Activated T-helper 2 cell treated with anti-CD3 and anti-CD28 coated beads, Interferon-gamma antibody, Interleukin-2, Interleukin-4, amounts not matched to agents 10 μg/mL and 5 μg/mL and 100 μg/mL, durations not matched to agents 14 hours and 24 hours and 36 hours (primary cell): ENCODE data around the gene SYNDIG1. TPM values are rescaled to one million over a fixed set of nuclear protein-coding genes. Genes with fewer than 3 reads are reported as not detected.
"Not testable (repeated sequence)": the region's sequence is repeated elsewhere in the genome, so short reads cannot be mapped to it uniquely, and the experiment has no call there.

Source experiments
- DNase-seq: peaks from one replicate; pipeline ENCODE4 v3.0.0; 2021; ENCODE audit warnings: low spot score
- H3K27ac Mint-ChIP-seq: one replicate; pipeline ENCODE4 v1.8.0; 2021; ENCODE audit warnings: mixed read lengths
- H3K27me3 Mint-ChIP-seq: one replicate; pipeline ENCODE4 v1.8.0; 2021; ENCODE audit warnings: low read depth, mixed read lengths
- H3K36me3 Mint-ChIP-seq: one replicate; pipeline ENCODE4 v1.8.0; 2021; ENCODE audit warnings: low read depth, mixed read lengths
- H3K4me1 Mint-ChIP-seq: one replicate; pipeline ENCODE4 v1.8.0; 2021; ENCODE audit warnings: low read depth, mixed read lengths
- H3K4me3 Mint-ChIP-seq: one replicate; pipeline ENCODE4 v1.8.0; 2021; ENCODE audit warnings: low read depth, mild to moderate bottlenecking, moderate library complexity, mixed read lengths
- H3K9me3 Mint-ChIP-seq: one replicate; pipeline ENCODE4 v1.8.0; 2021; ENCODE audit warnings: mixed read lengths
- intact Hi-C: fragments of 100-400 bp; cut with micrococcal nuclease; formaldehyde crosslinking; loops from one replicate; pipeline ENCODE4 v1.15.1; 2023
- total RNA-seq: library from RNA; stranded (reverse); gene quantifications from 2 replicates; pipeline ENCODE4 v1.2.3, GENCODE V29; 2022

SYNDIG1 gene
- total RNA-seq, 1 donor from 2014 or later = not detected

GRCh38 chr20:24506146-24506545, 36.7 kb downstream of the SYNDIG1 start:
- Mint-ChIP-seq H3K27ac (no peak overlapping the region), H3K4me3 (no peak overlapping the region), H3K9me3 (no peaks in the 10 kb centered on the region), H3K36me3 (no peaks in the 10 kb centered on the region), H3K27me3 (no peaks in the 10 kb centered on the region), H3K4me1 (no peaks in the 10 kb centered on the region)
- DNase-seq = no peak
- intact Hi-C loops = no loop called here

GRCh38 chr20:24506696-24507095, 37.3 kb downstream of the SYNDIG1 start:
- no peaks in the 10 kb centered on the region for H3K27me3 Mint-ChIP-seq
- H3K27ac Mint-ChIP-seq = no peak overlapping the region
- no peaks in the 10 kb centered on the region for H3K9me3 Mint-ChIP-seq
- no peak overlapping the region for H3K4me3 Mint-ChIP-seq
- intact Hi-C loops = no loop called here
- no peaks in the 10 kb centered on the region for H3K36me3 Mint-ChIP-seq
- no peak for DNase-seq
- no peaks in the 10 kb centered on the region for H3K4me1 Mint-ChIP-seq

GRCh38 chr20:24507182-24507853, 37.9 kb downstream of the SYNDIG1 start:
- H3K9me3 Mint-ChIP-seq = no peaks in the 10 kb centered on the region
- no peak overlapping the region for H3K4me3 Mint-ChIP-seq
- no peak overlapping the region for H3K27ac Mint-ChIP-seq
- intact Hi-C loops = no loop called here
- DNase-seq = no peak
- no peaks in the 10 kb centered on the region for H3K27me3 Mint-ChIP-seq
- no peaks in the 10 kb centered on the region for H3K36me3 Mint-ChIP-seq
- no peaks in the 10 kb centered on the region for H3K4me1 Mint-ChIP-seq

DNA sequence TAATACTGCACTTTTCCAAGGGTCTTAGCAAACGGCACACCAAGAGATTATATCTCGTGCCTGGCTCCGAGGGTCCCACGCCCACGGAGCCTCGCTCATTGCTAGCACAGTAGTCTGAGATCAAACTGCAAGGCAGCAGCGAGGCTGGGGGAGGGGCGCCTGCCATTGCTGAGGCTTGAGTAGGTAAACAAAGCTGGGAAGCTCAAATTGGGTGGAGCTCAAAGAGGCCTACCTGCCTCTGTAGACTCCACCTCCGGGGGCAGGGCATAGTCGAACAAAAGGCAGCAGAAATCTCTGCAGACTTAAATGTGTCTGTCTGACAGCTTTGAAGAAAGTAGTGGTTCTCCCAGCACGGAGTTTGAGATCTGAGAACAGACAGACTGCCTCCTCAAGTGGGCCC, 43.0 kb downstream of the SYNDIG1 start:
- H3K27ac Mint-ChIP-seq, H3K9me3 Mint-ChIP-seq, intact Hi-C loops, H3K36me3 Mint-ChIP-seq, H3K4me3 Mint-ChIP-seq, H3K27me3 Mint-ChIP-seq, H3K4me1 Mint-ChIP-seq, DNase-seq: not testable (repeated sequence)

DNA sequence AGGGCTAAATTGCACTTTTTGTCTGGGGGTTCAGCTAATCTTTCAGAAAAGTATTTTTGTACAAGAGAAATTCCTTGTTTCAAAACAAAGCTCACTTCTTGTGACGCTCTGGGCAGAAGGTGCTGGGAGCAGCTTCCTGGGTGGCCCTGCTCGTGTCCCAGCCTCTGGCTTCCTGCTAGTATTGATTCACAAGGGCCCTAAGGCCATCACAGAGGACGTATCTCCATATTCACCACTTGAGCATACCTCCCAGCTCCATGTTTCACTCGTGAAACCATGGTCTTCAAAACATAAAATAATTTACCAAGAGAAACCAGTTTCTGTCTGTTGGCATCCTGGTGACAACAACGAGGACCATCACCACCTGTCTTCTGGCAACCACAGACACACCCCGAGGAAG, 49.1 kb downstream of the SYNDIG1 start:
- H3K9me3 Mint-ChIP-seq = no peaks in the 10 kb centered on the region
- peaks cover 1% of the 10 kb centered on the region for H3K27me3 Mint-ChIP-seq
- H3K4me3 Mint-ChIP-seq = no peak overlapping the region
- no peaks in the 10 kb centered on the region for H3K4me1 Mint-ChIP-seq
- DNase-seq = no peak
- no peak overlapping the region for H3K27ac Mint-ChIP-seq
- H3K36me3 Mint-ChIP-seq = no peaks in the 10 kb centered on the region
- intact Hi-C loops = no loop called here

DNA sequence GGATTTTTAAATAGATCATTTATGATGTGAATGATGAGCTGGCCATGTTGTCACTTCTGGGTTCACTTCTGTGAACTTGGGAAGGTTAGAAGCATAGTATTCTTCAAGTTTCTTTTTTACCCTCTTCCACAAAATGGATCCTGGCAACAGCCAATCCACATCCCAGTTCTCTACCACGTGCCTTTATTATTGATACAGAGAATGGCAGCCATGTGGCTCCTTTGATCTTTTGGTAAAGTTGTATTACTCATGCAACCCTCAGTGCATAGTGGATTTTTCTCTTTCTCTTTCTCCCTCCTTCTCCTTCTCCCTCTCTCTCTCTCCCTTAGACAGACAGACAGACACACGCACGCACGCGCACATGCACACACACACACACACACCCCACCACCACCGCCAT, 50.0 kb downstream of the SYNDIG1 start:
- H3K4me1 Mint-ChIP-seq = no peaks in the 10 kb centered on the region
- intact Hi-C loops = no loop called here
- no peak overlapping the region for H3K27ac Mint-ChIP-seq
- H3K9me3 Mint-ChIP-seq = no peaks in the 10 kb centered on the region
- no peaks in the 10 kb centered on the region for H3K36me3 Mint-ChIP-seq
- DNase-seq = no peak
- no peak overlapping the region for H3K4me3 Mint-ChIP-seq
- no peaks in the 10 kb centered on the region for H3K27me3 Mint-ChIP-seq

GRCh38 chr20:24521032-24521431, 51.6 kb downstream of the SYNDIG1 start:
- Mint-ChIP-seq H3K27me3 (no peaks in the 10 kb centered on the region), H3K4me3 (no peak overlapping the region), H3K36me3 (no peaks in the 10 kb centered on the region), H3K4me1 (no peaks in the 10 kb centered on the region), H3K27ac (no peak overlapping the region), H3K9me3 (no peaks in the 10 kb centered on the region)
- intact Hi-C loops = no loop called here
- no peak for DNase-seq

GRCh38 chr20:24522452-24523330, 53.3 kb downstream of the SYNDIG1 start:
- intact Hi-C loops = no loop called here
- Mint-ChIP-seq H3K4me3 (no peak overlapping the region), H3K4me1 (no peaks in the 10 kb centered on the region), H3K27ac (no peak overlapping the region), H3K27me3 (no peaks in the 10 kb centered on the region), H3K9me3 (no peaks in the 10 kb centered on the region), H3K36me3 (no peaks in the 10 kb centered on the region)
- DNase-seq = no peak

DNA sequence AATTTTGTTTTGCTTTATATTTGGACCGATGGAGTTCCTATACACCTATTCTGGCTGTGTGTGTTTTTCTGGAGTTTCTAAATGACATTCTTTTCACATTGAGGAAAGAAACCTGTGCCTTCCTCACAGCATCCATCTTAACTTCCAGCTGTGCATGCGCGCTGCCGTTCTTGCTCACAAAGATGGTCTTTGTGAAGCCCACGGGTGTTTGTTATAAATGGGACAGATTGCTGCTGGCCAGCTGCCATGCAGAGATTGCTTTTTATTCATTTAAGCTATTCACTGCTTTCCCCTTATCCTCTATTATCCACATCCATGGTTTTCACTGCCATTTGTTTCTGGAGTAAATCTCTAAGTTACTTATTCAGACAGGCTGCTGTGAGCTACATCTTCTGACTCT, 54.2 kb downstream of the SYNDIG1 start:
- H3K36me3 Mint-ChIP-seq = no peaks in the 10 kb centered on the region
- H3K4me1 Mint-ChIP-seq = no peaks in the 10 kb centered on the region
- no peak overlapping the region for H3K27ac Mint-ChIP-seq
- intact Hi-C loops = no loop called here
- H3K4me3 Mint-ChIP-seq = no peak overlapping the region
- H3K27me3 Mint-ChIP-seq = no peaks in the 10 kb centered on the region
- no peaks in the 10 kb centered on the region for H3K9me3 Mint-ChIP-seq
- DNase-seq = no peak

DNA sequence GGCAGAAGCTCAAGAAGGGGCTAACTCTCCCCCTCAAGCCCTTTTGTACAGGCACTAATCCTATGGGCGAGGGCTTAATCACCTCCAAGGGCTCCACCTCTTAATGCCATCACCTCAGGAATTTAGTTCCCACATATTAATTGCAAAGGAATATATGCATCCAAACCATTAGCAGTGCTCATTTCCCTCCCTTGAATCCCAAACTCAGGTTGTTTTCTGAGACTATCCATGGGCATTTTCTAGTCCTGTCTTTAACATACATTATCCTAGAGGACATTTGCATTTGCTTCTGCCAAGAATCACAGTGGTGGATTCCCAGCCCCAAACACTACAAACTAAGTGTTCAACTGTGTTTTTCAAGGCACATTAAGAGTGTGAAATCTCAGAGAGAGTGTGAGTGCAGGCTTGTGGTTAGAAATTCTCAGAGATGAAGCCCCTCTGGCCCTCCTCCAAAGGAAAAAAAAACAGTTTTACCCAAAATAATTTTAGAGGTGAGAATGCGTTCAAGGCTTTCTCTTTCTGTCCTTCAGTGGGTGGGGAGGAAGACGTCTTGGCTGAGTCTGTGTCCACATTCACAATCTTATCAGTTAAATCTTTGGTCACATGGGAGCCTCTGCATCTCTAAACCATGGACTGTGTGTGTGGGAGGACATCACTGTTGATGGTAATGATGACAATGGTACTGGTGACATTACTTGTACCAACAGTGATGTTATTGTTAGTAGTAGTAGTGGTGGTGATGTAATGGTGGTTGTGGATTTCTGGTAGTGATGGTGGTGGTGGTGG, 59.3 kb downstream of the SYNDIG1 start:
- Mint-ChIP-seq H3K9me3 (peaks cover 6% of the 10 kb centered on the region), H3K27me3 (no peaks in the 10 kb centered on the region), H3K4me1 (no peaks in the 10 kb centered on the region), H3K4me3 (no peak overlapping the region), H3K36me3 (no peaks in the 10 kb centered on the region), H3K27ac (no peak overlapping the region)
- no peak for DNase-seq
- intact Hi-C loops = no loop called here

GRCh38 chr20:24529369-24529719, 59.9 kb downstream of the SYNDIG1 start:
- no peaks in the 10 kb centered on the region for H3K4me1 Mint-ChIP-seq
- DNase-seq = no peak
- H3K36me3 Mint-ChIP-seq = no peaks in the 10 kb centered on the region
- peaks cover 6% of the 10 kb centered on the region for H3K9me3 Mint-ChIP-seq
- intact Hi-C loops = no loop called here
- H3K27me3 Mint-ChIP-seq = no peaks in the 10 kb centered on the region
- no peak overlapping the region for H3K27ac Mint-ChIP-seq
- H3K4me3 Mint-ChIP-seq = no peak overlapping the region

DNA sequence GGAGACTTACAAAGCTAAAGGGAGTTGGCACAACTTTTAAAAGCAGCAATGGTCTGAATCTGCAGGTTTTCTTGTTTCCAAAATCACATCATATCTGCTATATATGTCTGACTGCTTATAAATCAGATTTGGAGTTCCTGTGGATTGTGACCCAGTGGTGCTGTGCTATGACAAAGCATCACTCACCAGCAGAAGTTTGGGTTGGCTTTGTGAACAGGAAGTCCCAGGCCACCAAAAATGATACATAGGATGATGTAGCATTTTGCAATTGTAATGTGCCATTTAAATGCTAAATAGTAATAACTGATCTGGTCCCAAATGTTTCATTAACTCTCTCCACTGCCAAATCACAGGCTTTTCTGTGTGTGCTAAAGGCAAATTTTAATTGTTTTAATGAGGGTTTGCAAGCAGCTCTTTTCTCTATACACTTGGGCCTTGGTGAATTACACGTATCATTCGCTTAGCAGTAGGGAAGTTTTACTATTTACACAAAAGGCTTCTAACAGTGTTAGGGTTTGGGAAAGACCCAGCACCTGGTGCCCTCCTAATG, 60.8 kb downstream of the SYNDIG1 start:
- Mint-ChIP-seq H3K36me3 (no peaks in the 10 kb centered on the region), H3K27me3 (no peaks in the 10 kb centered on the region), H3K27ac (no peak overlapping the region), H3K9me3 (peaks cover 6% of the 10 kb centered on the region), H3K4me1 (no peaks in the 10 kb centered on the region), H3K4me3 (no peak overlapping the region)
- no peak for DNase-seq
- intact Hi-C loops = no loop called here

GRCh38 chr20:24531202-24531601, 61.8 kb downstream of the SYNDIG1 start:
- Mint-ChIP-seq H3K4me1 (no peaks in the 10 kb centered on the region), H3K27me3 (no peaks in the 10 kb centered on the region), H3K27ac (no peak overlapping the region), H3K36me3 (no peaks in the 10 kb centered on the region), H3K9me3 (peaks cover 6% of the 10 kb centered on the region), H3K4me3 (no peak overlapping the region)
- intact Hi-C loops = no loop called here
- no peak for DNase-seq
